Stimulated activated CD4-positive, alpha-beta T cell treated with anti-CD3 and anti-CD28 coated beads, TNF-alpha, amount 100 ng/mL, for 48 hours (primary cell): ENCODE data around the gene SMYD3.

Experiments
- DNase-seq, 3 donors: peaks; one replicate each; pipeline ENCODE4 v3.0.0-alpha.2; 2020; ENCODE audit warnings: low read depth in 3 of 3

SMYD3 gene

GRCh38 chr1:246417152-246417812, 89.8 kb downstream of the SMYD3 start:
- no peak for DNase-seq

GRCh38 chr1:246416261-246416660, 90.8 kb downstream of the SMYD3 start:
- DNase-seq = no peak

- DNase-seq = no peak
Observed at GRCh38 chr1:246415028-246415427, 92.1 kb downstream of the SMYD3 start.

GRCh38 chr1:246413430-246413829, 93.6 kb downstream of the SMYD3 start:
- no peak for DNase-seq

GRCh38 chr1:246404078-246404477, 103.0 kb downstream of the SMYD3 start:
- DNase-seq = no peak

GRCh38 chr1:246398126-246398813, 108.8 kb downstream of the SMYD3 start:
- no peak for DNase-seq

- DNase-seq = no peak
Observed at GRCh38 chr1:246397046-246397445, 110.0 kb downstream of the SMYD3 start.

- no peak for DNase-seq
Observed at GRCh38 chr1:246396322-246396721, 110.8 kb downstream of the SMYD3 start.

GRCh38 chr1:246394121-246394520, 113.0 kb downstream of the SMYD3 start:
- DNase-seq = no peak

- no peak for DNase-seq
Observed at GRCh38 chr1:246390855-246391254, 116.2 kb downstream of the SMYD3 start.

- no peak for DNase-seq
Observed at GRCh38 chr1:246384616-246385015, 122.5 kb downstream of the SMYD3 start.

- no peak for DNase-seq
Observed at GRCh38 chr1:246383791-246384190, 123.3 kb downstream of the SMYD3 start.

GRCh38 chr1:246383239-246383589, 123.9 kb downstream of the SMYD3 start:
- no peak for DNase-seq

- DNase-seq = no peak
Observed at GRCh38 chr1:246382589-246383238, 124.4 kb downstream of the SMYD3 start.

- DNase-seq = no peak
Observed at GRCh38 chr1:246381452-246381851, 125.6 kb downstream of the SMYD3 start.

GRCh38 chr1:246377625-246378153, 129.4 kb downstream of the SMYD3 start:
- no peak for DNase-seq

- no peak for DNase-seq
Observed at GRCh38 chr1:246373828-246374569, 133.1 kb downstream of the SMYD3 start.

GRCh38 chr1:246372559-246372958, 134.5 kb downstream of the SMYD3 start:
- DNase-seq = no peak

GRCh38 chr1:246367041-246367440, 140.0 kb downstream of the SMYD3 start:
- no peak for DNase-seq

GRCh38 chr1:246365708-246366107, 141.4 kb downstream of the SMYD3 start:
- DNase-seq = no peak

- no peak for DNase-seq
Observed at GRCh38 chr1:246364415-246364941, 142.6 kb downstream of the SMYD3 start.
